GM21390 (cell line): ENCODE data around the gene NCOA3.
"Not testable (repeated sequence)": the region's sequence is repeated elsewhere in the genome, so short reads cannot be mapped to it uniquely, and the experiment has no call there.

Experiments
- ATAC-seq: cut with Tn5 transposase; IDR thresholded peaks from one replicate; pipeline ENCODE4 v1.9.1; 2021; ENCODE audit not compliant: unreplicated experiment

Gene NCOA3

DNA sequence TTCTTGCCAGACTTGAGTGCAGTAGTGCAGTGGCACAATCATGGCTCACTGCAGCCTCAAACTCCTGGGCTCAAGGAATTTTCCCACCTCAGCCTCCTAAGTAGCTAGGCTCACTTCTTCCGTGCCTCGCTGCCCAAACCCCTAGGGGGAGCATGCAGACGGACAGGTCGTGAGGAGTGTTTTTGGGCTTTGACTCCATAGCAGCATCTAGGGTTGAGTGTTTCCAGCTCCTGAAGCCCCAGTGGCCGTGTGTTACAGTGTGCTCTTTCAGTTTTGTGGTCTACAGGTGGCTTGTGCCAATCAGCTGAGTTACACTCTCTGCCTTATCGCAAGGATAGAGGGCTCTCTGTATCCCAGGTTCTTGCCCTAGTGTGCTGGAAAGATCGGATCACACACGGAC, 33.4 kb downstream of the NCOA3 start:
- ATAC-seq: no peak

- ATAC-seq: no peak
Observed at GRCh38 chr20:47535994-47536393, 34.3 kb downstream of the NCOA3 start.

- no peak for ATAC-seq
Observed at GRCh38 chr20:47540443-47541354, 39.0 kb downstream of the NCOA3 start.

DNA sequence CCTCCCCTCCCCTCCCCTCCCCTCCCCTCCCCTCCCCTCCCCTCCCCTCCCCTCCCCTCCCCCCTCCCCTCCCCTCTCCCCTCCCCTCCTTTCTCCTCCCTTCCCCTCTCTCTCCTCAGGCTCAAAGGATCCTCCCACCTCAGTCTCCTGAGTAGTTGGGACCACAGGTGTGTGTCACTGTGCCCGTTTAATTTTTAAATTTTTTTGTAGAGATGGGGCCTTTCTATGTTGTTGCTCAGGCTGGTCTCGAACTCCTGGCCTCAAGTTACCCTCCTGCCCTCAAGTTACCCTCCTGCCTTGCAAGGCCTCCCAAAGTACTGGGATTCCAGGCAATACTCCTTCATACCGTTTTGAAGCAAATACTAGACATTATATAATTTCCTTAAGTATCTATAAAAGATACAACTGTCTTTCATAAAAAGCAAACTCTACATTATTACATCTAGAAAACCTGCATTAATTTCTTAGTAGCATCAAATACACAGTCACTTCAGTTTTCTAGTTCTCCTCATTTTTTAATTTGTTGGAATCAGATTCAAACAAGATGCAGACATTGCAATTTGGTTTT, 39.8 kb downstream of the NCOA3 start:
- ATAC-seq: no peak

DNA sequence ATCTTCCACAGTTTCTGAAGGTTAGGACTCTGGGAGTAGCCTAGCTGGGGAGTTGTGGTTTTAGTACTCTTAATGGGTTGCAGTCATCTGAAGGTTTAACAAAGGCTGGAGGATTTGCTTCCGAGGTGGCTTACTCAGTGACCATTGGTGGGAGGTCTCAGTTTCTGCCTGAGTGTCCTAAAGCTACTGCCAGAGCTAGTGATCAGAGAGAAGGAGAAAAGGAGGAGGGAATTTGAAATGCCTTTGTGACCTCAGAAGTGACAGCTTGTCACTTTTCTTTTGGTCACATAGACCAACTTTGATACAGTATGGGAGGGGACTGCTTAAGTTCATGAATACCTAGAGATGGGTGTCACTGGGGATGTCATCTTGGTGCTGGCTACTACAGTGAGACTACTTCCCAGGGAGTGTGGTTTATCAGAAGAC, 41.3 kb downstream of the NCOA3 start:
- no peak for ATAC-seq

- no peak for ATAC-seq
Observed at GRCh38 chr20:47544240-47544639, 42.6 kb downstream of the NCOA3 start.

GRCh38 chr20:47544852-47545251, 43.2 kb downstream of the NCOA3 start:
- no peak for ATAC-seq

GRCh38 chr20:47545499-47545898, 43.8 kb downstream of the NCOA3 start:
- no peak for ATAC-seq

DNA sequence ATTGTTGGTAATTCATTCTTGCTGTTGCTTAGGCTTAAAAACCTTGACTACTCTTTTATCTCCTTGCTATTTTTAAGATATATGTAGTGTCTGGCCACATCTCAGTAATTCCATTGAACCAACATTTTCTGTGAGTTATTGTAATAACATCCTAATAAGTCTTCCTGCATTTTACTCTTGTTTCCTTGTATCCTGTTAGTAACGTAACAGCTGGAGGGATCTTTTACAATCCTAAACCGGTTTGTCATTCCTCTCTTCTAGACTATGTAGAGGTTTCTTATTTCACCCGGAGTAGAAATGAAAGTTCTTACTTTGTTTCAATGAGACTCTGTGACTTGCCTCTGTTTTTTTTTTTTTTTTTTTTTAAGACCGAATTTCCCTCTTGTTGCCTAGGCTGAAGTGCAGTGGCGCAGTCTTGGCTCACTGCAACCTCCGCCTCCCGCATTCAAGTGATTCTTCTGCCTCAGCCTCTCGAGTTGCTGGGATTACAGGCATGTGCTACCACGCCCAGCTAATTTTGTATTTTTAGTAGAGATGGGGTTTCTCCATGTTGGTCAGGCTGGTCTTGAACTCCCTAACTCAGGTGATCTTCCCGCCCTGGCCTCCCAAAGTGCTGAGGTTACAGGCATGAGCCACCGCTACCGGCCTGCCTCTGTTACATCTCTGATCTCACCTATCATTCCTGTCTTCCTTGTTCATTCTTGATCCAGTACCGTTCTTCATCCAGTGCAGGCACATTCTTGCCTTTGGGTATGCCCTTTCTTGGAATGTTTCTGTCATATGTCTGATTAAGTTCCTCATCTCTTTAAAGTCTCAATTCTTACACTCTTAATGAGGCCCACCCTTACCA, 44.7 kb downstream of the NCOA3 start:
- ATAC-seq: no peak

- ATAC-seq: no peak
Observed at GRCh38 chr20:47547034-47547387, 45.3 kb downstream of the NCOA3 start.

DNA sequence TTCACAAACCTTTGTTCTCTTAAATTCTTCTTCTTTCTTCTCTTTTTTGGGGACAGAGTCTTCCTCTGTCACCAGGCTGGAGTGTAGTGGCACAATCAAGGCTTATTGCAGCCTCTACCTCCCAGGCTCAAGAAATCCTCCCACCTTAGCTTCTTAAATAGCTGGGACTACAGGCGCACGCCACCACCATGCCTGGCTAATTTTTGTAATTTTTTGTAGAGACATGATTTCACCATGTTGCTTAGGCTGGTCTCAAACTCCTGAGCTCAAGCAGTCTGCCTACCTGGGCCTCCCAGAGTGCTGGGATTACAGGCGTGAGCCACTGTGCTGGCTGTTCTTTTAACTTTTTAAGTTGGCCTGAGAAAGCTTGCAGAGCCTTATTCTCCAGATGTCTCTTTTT, 48.0 kb downstream of the NCOA3 start:
- no peak for ATAC-seq

- ATAC-seq: no peak
Observed at GRCh38 chr20:47551222-47551621, 49.5 kb downstream of the NCOA3 start.

DNA sequence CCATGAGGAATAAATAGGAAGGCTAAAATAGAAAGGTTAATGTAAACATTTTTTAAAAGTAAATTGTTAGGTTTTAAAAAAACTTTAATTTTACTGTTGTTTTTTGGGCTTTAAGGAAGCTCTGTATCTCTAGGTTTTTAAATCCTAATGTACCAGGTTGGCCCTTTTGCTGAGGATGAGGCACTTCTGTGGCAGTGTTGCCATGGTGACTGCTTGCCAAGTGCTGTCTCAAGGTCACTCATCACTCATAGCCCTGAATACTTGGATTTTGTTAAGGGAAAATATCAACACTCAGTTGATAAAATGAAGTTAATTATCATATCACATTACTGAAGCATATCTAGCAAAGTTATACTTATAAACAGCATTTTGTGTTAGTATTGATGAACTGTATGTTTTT, 50.2 kb downstream of the NCOA3 start:
- no peak for ATAC-seq

GRCh38 chr20:47552996-47553395, 51.3 kb downstream of the NCOA3 start:
- no peak for ATAC-seq

- not testable (repeated sequence) for ATAC-seq
Observed at GRCh38 chr20:47553594-47554235, 52.0 kb downstream of the NCOA3 start.

DNA sequence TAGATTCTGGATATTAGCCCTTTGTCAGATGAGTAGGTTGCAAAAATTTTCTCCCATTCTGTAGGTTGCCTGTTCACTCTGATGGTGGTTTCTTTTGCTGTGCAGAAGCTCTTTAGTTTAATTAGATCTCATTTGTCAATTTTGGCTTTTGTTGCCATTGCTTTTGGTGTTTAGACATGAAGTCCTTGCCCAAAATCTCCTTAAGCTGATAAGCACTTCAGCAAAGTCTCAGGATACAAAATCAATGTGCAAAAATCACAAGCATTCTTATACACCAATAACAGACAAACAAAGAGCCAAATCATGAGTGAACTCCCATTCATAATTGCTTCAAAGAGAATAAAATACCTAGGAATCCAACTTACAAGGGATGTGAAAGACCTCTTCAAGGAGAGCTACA, 52.6 kb downstream of the NCOA3 start:
- not testable (repeated sequence) for ATAC-seq

DNA sequence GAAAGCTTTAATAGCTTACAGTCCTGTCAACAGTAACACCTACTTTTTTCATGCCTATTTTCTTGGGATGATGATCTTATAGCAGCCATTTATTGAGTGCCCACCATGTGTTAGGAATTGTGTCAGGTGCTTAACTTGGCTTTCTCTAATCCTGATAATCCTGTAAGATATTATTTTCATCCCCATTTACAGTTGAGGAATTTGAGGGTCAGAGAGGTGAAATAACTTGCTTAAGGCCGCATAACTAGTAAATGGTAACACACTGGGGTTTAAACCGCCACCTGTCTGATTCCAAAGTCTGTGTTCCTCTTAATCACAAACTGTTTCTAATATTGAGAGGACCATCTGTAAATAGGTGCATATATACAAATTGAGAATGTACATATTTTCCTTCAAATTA, 55.5 kb downstream of the NCOA3 start:
- no peak for ATAC-seq

DNA sequence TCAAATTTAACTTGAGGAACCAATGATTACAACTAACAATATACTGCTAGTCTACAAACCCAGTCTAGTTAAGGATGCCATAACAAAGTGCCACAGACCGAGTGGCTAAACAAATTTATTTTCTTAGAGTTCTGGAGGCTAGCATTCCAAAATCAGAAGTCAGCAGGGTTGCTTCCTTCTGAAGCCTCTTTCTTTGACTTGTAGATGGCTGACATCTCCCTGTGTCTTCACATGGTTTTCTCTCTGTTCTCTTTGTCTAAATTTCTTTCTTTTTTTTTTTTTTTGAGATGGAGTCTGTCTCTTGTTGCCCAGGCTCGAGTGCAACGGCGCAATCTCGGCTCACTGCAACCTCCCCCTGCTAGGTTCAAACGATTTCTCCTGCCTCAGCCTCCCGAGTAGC, 56.1 kb downstream of the NCOA3 start:
- no peak for ATAC-seq

DNA sequence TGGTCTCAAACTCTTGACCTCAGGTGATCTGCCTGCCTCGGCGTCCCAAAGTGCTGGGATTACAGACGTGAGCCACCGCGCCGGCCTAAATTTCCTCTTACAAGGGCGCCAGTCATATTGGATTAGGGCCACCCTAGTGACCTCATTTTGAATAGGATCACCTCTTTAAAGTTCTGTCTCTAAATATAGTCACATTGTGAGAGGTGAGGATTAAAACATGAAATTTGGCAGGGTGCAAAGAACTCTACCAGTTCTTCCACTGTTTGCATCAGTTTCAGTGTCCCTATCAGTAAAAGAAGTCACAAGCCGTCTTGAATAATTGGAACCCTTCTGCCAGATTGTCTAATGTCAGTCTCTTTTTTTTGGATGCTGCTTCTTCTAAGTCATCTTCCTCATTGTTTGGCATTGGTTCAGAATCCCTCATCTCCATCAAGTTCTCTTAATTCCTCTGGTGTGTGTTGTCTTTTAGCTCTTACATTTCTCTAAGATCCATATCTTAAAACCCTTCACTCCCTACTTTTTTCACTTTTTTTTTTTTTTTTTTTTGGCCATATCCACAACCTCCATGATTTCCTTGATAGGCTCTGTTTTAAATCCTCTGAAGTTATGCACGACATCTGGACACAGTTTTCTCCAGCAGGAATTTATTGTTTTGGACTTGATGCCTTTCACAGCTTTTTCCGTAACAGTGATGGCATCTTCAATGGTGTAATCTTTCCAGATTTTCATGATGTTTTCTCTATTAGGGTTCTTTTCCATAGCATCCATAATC, 56.8 kb downstream of the NCOA3 start:
- no peak for ATAC-seq

DNA sequence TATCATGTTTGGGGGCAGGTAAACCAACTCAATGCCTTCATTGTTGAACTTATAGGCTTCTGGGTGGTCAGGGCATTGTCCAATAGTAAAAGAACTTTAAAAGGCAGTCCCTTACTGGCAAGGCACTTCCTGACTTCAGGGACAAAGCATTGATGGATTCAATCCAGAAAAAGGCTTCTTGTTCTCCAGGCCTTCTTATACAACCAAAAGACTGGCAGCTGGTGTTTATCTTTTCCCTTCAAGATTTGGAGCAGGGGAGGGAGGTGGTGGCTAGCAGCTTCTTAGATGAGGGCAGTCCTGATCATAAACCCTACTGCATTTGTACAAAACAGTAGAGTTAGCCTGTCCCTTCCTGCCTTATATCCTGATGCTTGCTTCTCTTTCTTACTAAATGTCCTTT, 57.5 kb downstream of the NCOA3 start:
- no peak for ATAC-seq

GRCh38 chr20:47561180-47561579, 59.5 kb downstream of the NCOA3 start:
- ATAC-seq: no peak
